IMR-90 (cell line): ENCODE data around the gene ACADSB. TPM values are rescaled to one million over a fixed set of nuclear protein-coding genes. Genes with fewer than 3 reads are reported as not detected.

Experiments used
- ATAC-seq: fragments of 200-7000 bp; cut with Tn5 transposase; 2 replicates; pipeline ENCODE4 v1.9.1; 2020; ENCODE audit warnings: low read depth, mild to moderate bottlenecking, moderate library complexity
- BruUV-seq: library from RNA; stranded (reverse); fragments of 400-500 nt; replicated peaks from 2 replicates; lab custom pipeline; 2021; lab: Mats Ljungman, UMichigan
- CTCF ChIA-PET: fragments of 300-600 bp; formaldehyde crosslinking; extraction: SDS; loops from one replicate; lab custom pipeline; 2021; ENCODE audit warnings: antibody characterized with exemption; lab: Yijun Ruan, JAX
- POLR2A ChIA-PET: fragments of 300-600 bp; sonication (Branson Sonifier 250); formaldehyde crosslinking; loops from one replicate; lab custom pipeline; 2022; ENCODE audit warnings: antibody characterized with exemption; ENCODE audit not compliant: unreplicated experiment; lab: Charles Lee
- DNase-seq: peaks from one replicate; pipeline ENCODE4 v3.0.0; 2013
- H2AFZ ChIP-seq: replicated peaks from 2 replicates; pipeline ENCODE3; 2013; ENCODE audit warnings: low read length, mild to moderate bottlenecking; ENCODE audit not compliant: poor library complexity
- H2AK5ac ChIP-seq: 2 replicates; pipeline ENCODE4 v1.6.1; 2013; ENCODE audit warnings: low read depth, low read length, inconsistent platforms
- H2AK9ac ChIP-seq: replicated peaks from 2 replicates; pipeline ENCODE3; 2013; ENCODE audit warnings: mild to moderate bottlenecking, low read depth, low read length, moderate library complexity; ENCODE audit not compliant: poor library complexity
- H2BK120ac ChIP-seq: 2 replicates; pipeline ENCODE4 v1.6.1; 2013; ENCODE audit warnings: low read depth, low read length, inconsistent platforms
- H2BK15ac ChIP-seq: 3 replicates; pipeline ENCODE4 v1.6.1; 2013; ENCODE audit warnings: low read depth, low read length, inconsistent platforms
- H2BK20ac ChIP-seq: 2 replicates; pipeline ENCODE4 v1.6.1; 2013; ENCODE audit warnings: low read depth, mild to moderate bottlenecking, inconsistent platforms, low read length, moderate library complexity
- H2BK5ac ChIP-seq: 2 replicates; pipeline ENCODE4 v1.6.1; 2013; ENCODE audit warnings: mild to moderate bottlenecking, low read depth, low read length, inconsistent platforms; ENCODE audit not compliant: poor library complexity, severe bottlenecking
- H3K14ac ChIP-seq: replicated peaks from 2 replicates; pipeline ENCODE4 v1.6.1; 2013; ENCODE audit warnings: low read depth, low read length, inconsistent platforms
- H3K18ac ChIP-seq: 2 replicates; pipeline ENCODE4 v1.6.1; 2013; ENCODE audit warnings: low read depth, low read length, control low read depth
- H3K23ac ChIP-seq: 2 replicates; pipeline ENCODE4 v1.6.1; 2013; ENCODE audit warnings: low read depth, low read length, inconsistent platforms
- H3K27ac ChIP-seq: 2 replicates; pipeline ENCODE4 v1.5.1; 2013; ENCODE audit warnings: mild to moderate bottlenecking, control low read depth, low read length; ENCODE audit not compliant: insufficient read depth
- H3K27me3 ChIP-seq: 2 replicates; pipeline ENCODE4 v1.6.1; 2013; ENCODE audit warnings: low read length; ENCODE audit not compliant: control insufficient read depth, insufficient read depth
- H3K36me3 ChIP-seq: 2 replicates; pipeline ENCODE4 v1.6.1; 2013; ENCODE audit warnings: low read length, mixed read lengths; ENCODE audit not compliant: control insufficient read depth, insufficient read depth
- H3K4ac ChIP-seq: 2 replicates; pipeline ENCODE4 v1.6.1; 2013; ENCODE audit warnings: low read depth, low read length, inconsistent platforms
- H3K4me1 ChIP-seq: 2 replicates; pipeline ENCODE4 v1.6.1; 2013; ENCODE audit warnings: low read length, mixed read lengths; ENCODE audit not compliant: control insufficient read depth, insufficient read depth
- H3K4me2 ChIP-seq: 2 replicates; pipeline ENCODE4 v1.6.1; 2013; ENCODE audit warnings: low read depth, mild to moderate bottlenecking, control low read depth, low read length, moderate library complexity
- H3K4me3 ChIP-seq: 2 replicates; pipeline ENCODE4 v1.5.1; 2013; ENCODE audit warnings: low read depth, mild to moderate bottlenecking, control low read depth, low read length, moderate library complexity; ENCODE audit not compliant: insufficient read depth
- H3K56ac ChIP-seq: 2 replicates; pipeline ENCODE4 v1.6.1; 2013; ENCODE audit warnings: low read length, inconsistent platforms; ENCODE audit not compliant: insufficient read depth; ENCODE audit errors: extremely low read depth
- H3K79me1 ChIP-seq, 2 experiments: 2 replicates each; pipeline ENCODE4 v1.6.1; 2013; ENCODE audit warnings: low read length in 2 of 2, inconsistent platforms in 1 of 2, low read depth in 1 of 2
- H3K9ac ChIP-seq: 2 replicates; pipeline ENCODE4 v1.6.1; 2013; ENCODE audit warnings: low read depth, low read length, control low read depth
- H3K9me1 ChIP-seq: 2 replicates; pipeline ENCODE4 v1.6.1; 2013; ENCODE audit warnings: low read length, inconsistent platforms; ENCODE audit not compliant: insufficient read depth
- H3K9me3 ChIP-seq: 2 replicates; pipeline ENCODE4 v1.6.1; 2013; ENCODE audit warnings: low read length; ENCODE audit not compliant: control insufficient read depth, insufficient read depth
- H4K20me1 ChIP-seq: 2 replicates; pipeline ENCODE4 v1.6.1; 2013; ENCODE audit warnings: low read length, inconsistent platforms; ENCODE audit not compliant: insufficient read depth
- H4K5ac ChIP-seq: 2 replicates; pipeline ENCODE4 v1.6.1; 2013; ENCODE audit warnings: mild to moderate bottlenecking, low read depth, low read length, control low read depth
- H4K8ac ChIP-seq, 2 experiments: 2 replicates each; pipeline ENCODE4 v1.6.1; 2013; ENCODE audit warnings: low read depth in 2 of 2, low read length in 2 of 2, control low read depth in 1 of 2, inconsistent platforms in 1 of 2
- H4K91ac ChIP-seq: 2 replicates; pipeline ENCODE4 v1.6.1; 2013; ENCODE audit warnings: low read depth, low read length, inconsistent platforms; ENCODE audit not compliant: insufficient read depth
- BHLHE40 ChIP-seq: fragments of 150-350 bp; IDR thresholded peaks from 2 replicates; pipeline ENCODE4 v1.6.1; 2016; ENCODE audit warnings: mild to moderate bottlenecking, low read depth, low read length
- CEBPB ChIP-seq: IDR thresholded peaks from 2 replicates; pipeline ENCODE4 v1.6.1; 2012; ENCODE audit warnings: low read depth, low read length, improper control_type of control experiment
- CTCF ChIP-seq: conservative IDR thresholded peaks from 2 replicates; pipeline ENCODE4 v1.5.1; 2012; ENCODE audit warnings: mild to moderate bottlenecking, low read depth, low read length, improper control_type of control experiment
- MAZ ChIP-seq: IDR thresholded peaks from 2 replicates; pipeline ENCODE4 v1.6.1; 2012; ENCODE audit warnings: low read depth, mild to moderate bottlenecking, low read length, improper control_type of control experiment, moderate library complexity, borderline replicate concordance
- NFE2L2 ChIP-seq: fragments of 150-350 bp; IDR thresholded peaks from 2 replicates; pipeline ENCODE4 v1.6.1; 2016; ENCODE audit warnings: low read depth, mild to moderate bottlenecking, low read length
- POLR2A ChIP-seq: IDR thresholded peaks from 2 replicates; pipeline ENCODE4 v1.6.1; 2012; ENCODE audit warnings: mild to moderate bottlenecking, low read depth, low read length
- SMC3 ChIP-seq: fragments of 150-350 bp; IDR thresholded peaks from 2 replicates; pipeline ENCODE4 v1.6.1; 2016; ENCODE audit warnings: low read depth, mild to moderate bottlenecking, antibody characterized with exemption, low read length, moderate library complexity
- WGBS, 2 experiments: methylation state at CpG; one replicate each; pipeline versions ENCODE4 v1.1.5 to v1.1.7; 2013; ENCODE audit warnings: missing lambda C conversion rate in 2 of 2; ENCODE audit not compliant: insufficient read length in 1 of 2; ENCODE audit errors: extremely low coverage in 2 of 2; 5-methylcytosine and 5-hydroxymethylcytosine counted together
- dilution Hi-C: fragments of 300-500 bp; cut with HindIII; formaldehyde crosslinking; loops from one replicate; pipeline ENCODE4 v1.14.3; 2018; ENCODE audit warnings: low sequenced_read_pairs; ENCODE audit not compliant: unreplicated experiment
- in situ Hi-C: fragments of 300-500 bp; cut with MboI; formaldehyde crosslinking; loops from 3 replicates; pipeline ENCODE4 v1.14.3; 2019; ENCODE audit warnings: low sequenced_read_pairs, inconsistent platforms, mixed read lengths
- intact Hi-C: fragments of 100-400 bp; cut with micrococcal nuclease; formaldehyde crosslinking; loops from 2 replicates; pipeline ENCODE4 v1.10.0; 2022
- polyA plus RNA-seq, 3 experiments: library from polyadenylated mRNA; depleted of rRNA; stranded (reverse); fragments of >200 nt; gene quantifications; 2 replicates each; pipeline ENCODE4 v1.2.3, GENCODE V29; 2012; ENCODE audit warnings: low replicate concordance in 1 of 3
- total RNA-seq: library from RNA; depleted of rRNA; stranded (reverse); fragments of >200 nt; gene quantifications from 2 replicates; pipeline ENCODE4 v1.2.3, GENCODE V29; 2012
- TF ChIP-seq, protein P1 (sequence below): fragments of 150-350 bp; IDR thresholded peaks from 2 replicates; pipeline ENCODE4 v1.6.1; 2016; ENCODE audit warnings: low read depth, mild to moderate bottlenecking, low read length, moderate library complexity, borderline replicate concordance

The ACADSB gene
- total and polyA plus RNA-seq, 2 of the 4 experiments (the other 2 are of a cell fraction) = 6.2 to 10.6 TPM

DNA sequence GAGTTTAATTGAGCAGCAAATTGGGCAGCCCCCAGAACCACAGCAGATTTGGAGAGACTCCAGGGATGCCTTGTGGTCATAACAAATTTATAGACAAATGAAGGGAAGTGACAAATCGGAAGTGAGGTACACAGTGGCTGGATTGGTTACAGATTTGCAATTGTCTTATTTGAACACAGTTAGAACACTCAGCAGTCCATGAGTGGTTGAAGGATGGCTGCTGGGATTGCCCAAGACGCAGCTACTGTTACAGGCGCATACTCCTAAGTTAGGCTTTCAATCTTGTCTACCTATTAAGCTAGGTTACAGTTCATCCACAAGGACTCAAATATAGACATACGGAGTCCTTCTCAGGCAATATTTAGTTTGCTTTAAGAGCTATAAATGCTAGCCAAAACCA lies 7.4 kb downstream of the ACADSB start:
- H3K27me3 ChIP-seq = no peaks in the 10 kb centered on the region
- in situ Hi-C loops (no loop called here), dilution Hi-C loops (no loop called here), intact Hi-C loops (no loop called here)
- no peak overlapping the region for H3K23ac ChIP-seq
- H2BK20ac ChIP-seq = no peak overlapping the region
- WGBS, 2 experiments = no CpG with 5 or more reads among the region's 4 CpGs
- ATAC-seq (no peak), DNase-seq (no peak)
- H2AK5ac ChIP-seq = no peak overlapping the region
- H3K4me1 ChIP-seq = no peaks in the 10 kb centered on the region
- H2BK5ac ChIP-seq = no peak overlapping the region
- no peak overlapping the region for H3K56ac ChIP-seq
- no peak overlapping the region for H4K91ac ChIP-seq
- no TSS peak for BruUV-seq
- ChIA-PET POLR2A (no interaction called here), CTCF (interaction anchor here (0.6 kb wide), 1 partner anchor 9 kb away, joined by 3 read pairs; no protein-coding TSS in a partner anchor)
- no peak overlapping the region for H4K8ac ChIP-seq
- no peaks in the 10 kb centered on the region for H3K9me1 ChIP-seq
- no peak overlapping the region for H3K18ac ChIP-seq
- no peak overlapping the region for H2AK9ac ChIP-seq
- H3K14ac ChIP-seq = no peak overlapping the region
- no peak overlapping the region for H3K4me3 ChIP-seq
- H2AFZ ChIP-seq = no peak overlapping the region
- H4K20me1 ChIP-seq = no peaks in the 10 kb centered on the region
- no peak overlapping the region for H3K4ac ChIP-seq
- H2BK15ac ChIP-seq = no peak overlapping the region
- no peaks in the 10 kb centered on the region for H3K9me3 ChIP-seq
- no peaks in the 10 kb centered on the region for H3K79me1 ChIP-seq
- H3K4me2 ChIP-seq = no peak overlapping the region
- H4K5ac ChIP-seq = no peak overlapping the region
- TF ChIP-seq, protein P1, sequence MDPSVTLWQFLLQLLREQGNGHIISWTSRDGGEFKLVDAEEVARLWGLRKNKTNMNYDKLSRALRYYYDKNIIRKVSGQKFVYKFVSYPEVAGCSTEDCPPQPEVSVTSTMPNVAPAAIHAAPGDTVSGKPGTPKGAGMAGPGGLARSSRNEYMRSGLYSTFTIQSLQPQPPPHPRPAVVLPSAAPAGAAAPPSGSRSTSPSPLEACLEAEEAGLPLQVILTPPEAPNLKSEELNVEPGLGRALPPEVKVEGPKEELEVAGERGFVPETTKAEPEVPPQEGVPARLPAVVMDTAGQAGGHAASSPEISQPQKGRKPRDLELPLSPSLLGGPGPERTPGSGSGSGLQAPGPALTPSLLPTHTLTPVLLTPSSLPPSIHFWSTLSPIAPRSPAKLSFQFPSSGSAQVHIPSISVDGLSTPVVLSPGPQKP = no peak
- no peak for TF ChIP-seq CEBPB
- TF ChIP-seq SMC3 = no peak
- TF ChIP-seq BHLHE40 = no peak
- no peak for TF ChIP-seq POLR2A
- TF ChIP-seq CTCF = no peak
- no peak for TF ChIP-seq MAZ
- TF ChIP-seq NFE2L2 = no peak
- H3K9ac ChIP-seq = no peak overlapping the region
- no peak overlapping the region for H2BK120ac ChIP-seq
- no peak overlapping the region for H3K27ac ChIP-seq
- no peaks in the 10 kb centered on the region for H3K36me3 ChIP-seq
